SJCRH30 (cell line): ENCODE measurements around the gene OR1I1. TPM values are rescaled to one million over a fixed set of nuclear protein-coding genes. Genes with fewer than 3 reads are reported as not detected.

ENCODE experiments used
- DNase-seq, 2 experiments: peaks; one replicate each; pipeline ENCODE4 v3.0.0-alpha.2; 2015 to 2020
- H3K27ac ChIP-seq: fragments of 250-450 bp; sonication (Bioruptor Pico); 2 replicates; pipeline ENCODE4 v1.5.1; 2020; ENCODE audit warnings: mild to moderate bottlenecking, moderate library complexity
- H3K27me3 ChIP-seq: fragments of 250-450 bp; sonication (Bioruptor Pico); 2 replicates; pipeline ENCODE4 v1.5.1; 2020; ENCODE audit warnings: mild to moderate bottlenecking, moderate library complexity
- H3K36me3 ChIP-seq: fragments of 250-450 bp; sonication (Bioruptor Pico); 2 replicates; pipeline ENCODE4 v1.5.1; 2020; ENCODE audit warnings: mild to moderate bottlenecking, moderate library complexity
- H3K4me1 ChIP-seq: fragments of 250-450 bp; sonication (Bioruptor Pico); 2 replicates; pipeline ENCODE4 v1.5.1; 2020; ENCODE audit warnings: mild to moderate bottlenecking, moderate library complexity
- H3K4me3 ChIP-seq: fragments of 250-450 bp; sonication (Bioruptor Pico); 2 replicates; pipeline ENCODE4 v1.5.1; 2020; ENCODE audit warnings: mild to moderate bottlenecking, moderate library complexity
- H3K9me3 ChIP-seq: fragments of 250-450 bp; sonication (Bioruptor Pico); replicated peaks from 2 replicates; pipeline ENCODE4 v1.5.1; 2020; ENCODE audit warnings: mild to moderate bottlenecking, moderate library complexity
- total RNA-seq: library from RNA; depleted of rRNA; stranded (reverse); fragments of >200 nt; shearing (Covaris generic); gene quantifications from 2 replicates; pipeline ENCODE4 v1.2.3, GENCODE V29; 2014

OR1I1 gene
- total RNA-seq, 1 experiment from 2014 or later, result not detected

- no peak overlapping the region for H3K4me3 ChIP-seq
- peaks cover 54% of the 10 kb centered on the region for H3K36me3 ChIP-seq
- no peaks in the 10 kb centered on the region for H3K9me3 ChIP-seq
- no peak overlapping the region for H3K27ac ChIP-seq
- H3K27me3 ChIP-seq, result no peaks in the 10 kb centered on the region
- no peak for DNase-seq
- peaks cover 5% of the 10 kb centered on the region; the same call in 1 of the 2 replicates for H3K4me1 ChIP-seq
Measured at GRCh38 chr19:15120135-15121026, 38.4 kb downstream of the OR1I1 start.

- Histone ChIP-seq H3K4me1 (peaks cover 11% of the 10 kb centered on the region; the same call in 1 of the 2 replicates), H3K9me3 (no peaks in the 10 kb centered on the region), H3K27me3 (no peaks in the 10 kb centered on the region), H3K36me3 (peaks cover 39% of the 10 kb centered on the region), H3K27ac (no peak overlapping the region), H3K4me3 (no peak overlapping the region)
- no peak for DNase-seq
Measured at GRCh38 chr19:15122331-15123030, 40.5 kb downstream of the OR1I1 start.

GRCh38 chr19:15123031-15123890 is 41.2 kb downstream of the OR1I1 start:
- Histone ChIP-seq H3K4me3 (no peak overlapping the region), H3K4me1 (peaks cover 11% of the 10 kb centered on the region; the same call in 1 of the 2 replicates), H3K27me3 (no peaks in the 10 kb centered on the region), H3K27ac (no peak overlapping the region), H3K9me3 (no peaks in the 10 kb centered on the region), H3K36me3 (peaks cover 31% of the 10 kb centered on the region)
- no peak for DNase-seq

GRCh38 chr19:15123900-15124299 is 41.9 kb downstream of the OR1I1 start:
- Histone ChIP-seq H3K4me3 (no peak overlapping the region), H3K36me3 (peaks cover 25% of the 10 kb centered on the region), H3K9me3 (no peaks in the 10 kb centered on the region), H3K4me1 (peaks cover 11% of the 10 kb centered on the region; the same call in 1 of the 2 replicates), H3K27me3 (no peaks in the 10 kb centered on the region), H3K27ac (no peak overlapping the region)
- no peak for DNase-seq

GRCh38 chr19:15124572-15125231 is 42.7 kb downstream of the OR1I1 start:
- Histone ChIP-seq H3K27ac (peak overlapping the region; percentile 72), H3K27me3 (no peaks in the 10 kb centered on the region), H3K4me3 (peak overlapping the region; percentile 72), H3K4me1 (peaks cover 11% of the 10 kb centered on the region; the same call in 1 of the 2 replicates), H3K36me3 (peaks cover 17% of the 10 kb centered on the region), H3K9me3 (no peaks in the 10 kb centered on the region)
- no peak for DNase-seq

GRCh38 chr19:15125232-15126067 is 43.4 kb downstream of the OR1I1 start:
- peak; percentile 100 for DNase-seq
- Histone ChIP-seq H3K27ac (peak overlapping the region; percentile 72), H3K4me1 (peaks cover 11% of the 10 kb centered on the region; the same call in 1 of the 2 replicates), H3K4me3 (peak overlapping the region; percentile 72), H3K36me3 (peaks cover 9% of the 10 kb centered on the region), H3K9me3 (no peaks in the 10 kb centered on the region), H3K27me3 (no peaks in the 10 kb centered on the region)

- peak overlapping the region; percentile 2; the same call in 1 of the 2 replicates for H3K27ac ChIP-seq
- peaks cover 2% of the 10 kb centered on the region; the same call in 1 of the 2 replicates for H3K9me3 ChIP-seq
Measured at GRCh38 chr19:15126131-15126910, 44.3 kb downstream of the OR1I1 start.

GRCh38 chr19:15128162-15128770 is 46.3 kb downstream of the OR1I1 start:
- Histone ChIP-seq H3K27me3 (no peaks in the 10 kb centered on the region), H3K9me3 (peaks cover 4% of the 10 kb centered on the region; the same call in 1 of the 2 replicates), H3K4me1 (peaks cover 11% of the 10 kb centered on the region; the same call in 1 of the 2 replicates), H3K27ac (no peak overlapping the region), H3K4me3 (no peak overlapping the region), H3K36me3 (no peaks in the 10 kb centered on the region)
- DNase-seq, result no peak

More at GRCh38 chr19:15126131-15126910, 44.3 kb downstream of the OR1I1 start:
- Histone ChIP-seq H3K27me3 (no peaks in the 10 kb centered on the region), H3K36me3 (0 out of 2 replicates have a peak, but pooled peaks cover 7% of the 10 kb centered on the region), H3K4me1 (peaks cover 11% of the 10 kb centered on the region; the same call in 1 of the 2 replicates), H3K4me3 (peak overlapping the region; percentile 72)
- DNase-seq, result peak in 1 of 2 experiments; percentile 39

GRCh38 chr19:15129856-15130585 is 48.0 kb downstream of the OR1I1 start:
- peaks cover 7% of the 10 kb centered on the region; the same call in 1 of the 2 replicates for H3K4me1 ChIP-seq
- H3K4me3 ChIP-seq, result no peak overlapping the region
- H3K9me3 ChIP-seq, result peaks cover 4% of the 10 kb centered on the region; the same call in 1 of the 2 replicates
- H3K27me3 ChIP-seq, result no peaks in the 10 kb centered on the region
- H3K36me3 ChIP-seq, result no peaks in the 10 kb centered on the region
- H3K27ac ChIP-seq, result no peak overlapping the region
- no peak for DNase-seq

GRCh38 chr19:15136234-15136954 is 54.4 kb downstream of the OR1I1 start:
- no peak for DNase-seq
- Histone ChIP-seq H3K4me1 (no peaks in the 10 kb centered on the region), H3K9me3 (peaks cover 5% of the 10 kb centered on the region; the same call in 1 of the 2 replicates), H3K27me3 (no peaks in the 10 kb centered on the region), H3K27ac (no peak overlapping the region), H3K36me3 (no peaks in the 10 kb centered on the region), H3K4me3 (no peak overlapping the region)

- Histone ChIP-seq H3K9me3 (peaks cover 4% of the 10 kb centered on the region; the same call in 1 of the 2 replicates), H3K36me3 (no peaks in the 10 kb centered on the region), H3K27me3 (no peaks in the 10 kb centered on the region), H3K4me3 (no peak overlapping the region), H3K4me1 (no peaks in the 10 kb centered on the region), H3K27ac (no peak overlapping the region)
- no peak for DNase-seq
Measured at GRCh38 chr19:15137777-15138176, 55.8 kb downstream of the OR1I1 start.
